ENCODE measurements around the gene GNG5.

GNG5 gene

DNA sequence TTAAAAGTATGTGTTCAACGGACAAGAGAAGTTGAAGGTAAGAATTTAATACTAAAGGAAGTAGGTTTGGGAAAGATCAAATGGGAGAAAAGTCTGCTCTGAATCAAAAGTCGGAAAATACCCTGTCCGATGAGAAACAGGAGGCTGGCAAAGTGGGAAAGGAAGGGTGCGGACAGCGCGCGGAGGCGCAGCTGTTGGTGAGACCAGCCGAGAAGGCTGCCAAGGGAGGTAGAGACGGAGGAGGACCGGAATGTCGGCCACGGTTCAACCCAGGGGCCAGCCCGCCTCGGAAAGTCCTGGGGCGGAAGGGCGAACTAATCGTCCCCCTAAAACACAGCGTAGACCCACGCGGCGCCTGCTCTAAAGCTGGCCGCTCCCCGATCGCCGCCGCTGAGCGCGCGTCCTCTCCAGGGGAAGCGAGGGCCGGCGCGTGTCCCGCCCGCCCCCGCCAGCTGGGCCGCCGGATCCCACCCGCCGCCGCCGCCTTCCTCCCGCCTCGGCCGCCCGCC lies 834 bp downstream of the GNG5 start:
- peaks cover 64% of the 10 kb centered on the region for H3K79me2 ChIP-seq (ENCODE audit: control insufficient read depth, low read length)
- peaks cover 33% of the 10 kb centered on the region for H3K4me1 ChIP-seq (ENCODE audit: control insufficient read depth, low read length)
- H3K9me2 ChIP-seq (replicated peaks; ENCODE audit: control insufficient read depth, low read length): no peaks in the 10 kb centered on the region
- H3K36me3 ChIP-seq (ENCODE audit: control insufficient read depth, low read length): peaks cover 44% of the 10 kb centered on the region
- H3K4me3 ChIP-seq (ENCODE audit: low read length): peak overlapping the region; percentile 94
- TF ChIP-seq EZH2phosphoT487 (IDR thresholded peaks at IDR 0.05; ENCODE audit: borderline replicate concordance, low read length): no peak
- TF ChIP-seq, protein P1, sequence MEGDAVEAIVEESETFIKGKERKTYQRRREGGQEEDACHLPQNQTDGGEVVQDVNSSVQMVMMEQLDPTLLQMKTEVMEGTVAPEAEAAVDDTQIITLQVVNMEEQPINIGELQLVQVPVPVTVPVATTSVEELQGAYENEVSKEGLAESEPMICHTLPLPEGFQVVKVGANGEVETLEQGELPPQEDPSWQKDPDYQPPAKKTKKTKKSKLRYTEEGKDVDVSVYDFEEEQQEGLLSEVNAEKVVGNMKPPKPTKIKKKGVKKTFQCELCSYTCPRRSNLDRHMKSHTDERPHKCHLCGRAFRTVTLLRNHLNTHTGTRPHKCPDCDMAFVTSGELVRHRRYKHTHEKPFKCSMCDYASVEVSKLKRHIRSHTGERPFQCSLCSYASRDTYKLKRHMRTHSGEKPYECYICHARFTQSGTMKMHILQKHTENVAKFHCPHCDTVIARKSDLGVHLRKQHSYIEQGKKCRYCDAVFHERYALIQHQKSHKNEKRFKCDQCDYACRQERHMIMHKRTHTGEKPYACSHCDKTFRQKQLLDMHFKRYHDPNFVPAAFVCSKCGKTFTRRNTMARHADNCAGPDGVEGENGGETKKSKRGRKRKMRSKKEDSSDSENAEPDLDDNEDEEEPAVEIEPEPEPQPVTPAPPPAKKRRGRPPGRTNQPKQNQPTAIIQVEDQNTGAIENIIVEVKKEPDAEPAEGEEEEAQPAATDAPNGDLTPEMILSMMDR (IDR thresholded peaks at IDR 0.05; ENCODE audit: low read depth, low read length, poor library complexity, severe bottlenecking): no peak
- H3K27me3 ChIP-seq (ENCODE audit: control insufficient read depth, low read length): no peaks in the 10 kb centered on the region
- H3K4me2 ChIP-seq (ENCODE audit: low read length): peak overlapping the region; percentile 89
- peaks cover 8% of the 10 kb centered on the region for H3K9me3 ChIP-seq (ENCODE audit: control insufficient read depth, insufficient read depth, low read length)
- H3F3A ChIP-seq (ENCODE audit: control insufficient read depth, insufficient read depth): peaks cover 29% of the 10 kb centered on the region
- H3K27ac ChIP-seq (ENCODE audit: low read depth, low read length): peak overlapping the region; percentile 87
- peaks cover 16% of the 10 kb centered on the region; the same call in 1 of the 2 replicates for H4K20me1 ChIP-seq (ENCODE audit: control insufficient read depth, insufficient read depth, low read depth, low read length)

DNA sequence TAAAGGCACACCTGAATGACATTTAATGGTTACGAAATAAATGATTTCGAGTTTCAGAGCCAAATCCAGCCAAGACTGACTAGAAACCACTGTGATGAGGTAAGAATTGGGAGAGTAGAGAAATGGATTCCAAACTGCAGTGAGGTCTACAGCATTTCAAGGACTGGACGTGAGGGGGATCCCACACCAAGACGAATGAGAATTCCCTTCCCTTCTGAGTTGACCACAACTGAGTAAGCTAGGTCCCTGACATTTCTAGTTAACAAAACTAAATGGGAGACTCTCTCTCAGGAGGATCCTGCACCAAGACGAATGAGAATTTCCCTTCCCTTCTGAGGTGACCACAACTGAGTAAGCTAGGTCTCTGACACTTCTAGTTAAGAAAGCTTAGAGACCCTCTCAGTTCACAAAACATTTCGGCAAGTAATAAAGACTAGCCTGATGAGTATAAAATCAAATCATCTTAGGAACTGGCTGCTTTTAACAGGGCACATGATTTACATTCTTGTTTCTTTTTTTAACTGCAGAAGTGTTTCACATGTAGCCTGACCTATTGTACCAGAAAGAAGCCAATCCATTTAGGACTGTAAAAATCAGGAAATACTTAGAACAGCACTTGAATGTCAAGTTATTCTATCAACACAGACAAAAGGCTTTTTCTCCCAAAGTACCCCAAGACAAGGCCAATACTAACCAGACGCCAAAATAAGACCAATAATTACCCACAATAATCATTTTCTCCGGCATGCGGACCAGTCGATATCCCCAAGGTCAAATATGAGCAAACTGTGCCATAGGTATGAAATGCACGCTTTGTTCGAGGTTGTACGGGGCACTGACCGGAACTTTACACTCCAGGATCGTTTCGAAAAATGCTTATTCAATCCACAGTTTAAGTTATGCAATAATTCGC lies 1.5 kb downstream of the GNG5 start:
- Histone ChIP-seq H3K4me1 (ENCODE audit: control insufficient read depth, low read length) (peaks cover 39% of the 10 kb centered on the region), H3K9me2 (replicated peaks; ENCODE audit: control insufficient read depth, low read length) (no peaks in the 10 kb centered on the region)

DNA sequence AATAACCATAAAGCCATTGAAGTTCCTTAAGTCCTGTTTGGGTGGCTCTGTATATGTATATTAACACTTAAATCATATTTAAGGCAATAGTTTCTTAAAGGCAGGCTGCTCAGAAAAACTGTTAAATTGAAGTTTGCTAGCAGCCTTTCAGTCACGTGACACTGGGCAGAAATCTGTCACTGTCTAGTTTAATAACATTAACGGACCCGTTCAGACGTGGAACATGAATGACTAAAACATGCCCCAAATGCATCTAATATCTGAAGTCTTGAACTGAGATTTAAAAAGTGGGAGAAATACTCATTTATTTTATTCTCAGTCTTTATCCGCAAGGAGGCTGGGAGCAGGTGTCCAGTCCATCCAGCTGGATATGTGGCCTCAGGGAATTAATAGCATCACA lies 3.5 kb downstream of the GNG5 start:
- Histone ChIP-seq H3K4me2 (ENCODE audit: low read length) (peak overlapping the region; percentile 89; the same call in 1 of the 2 replicates), H3K9me3 (ENCODE audit: control insufficient read depth, insufficient read depth, low read length) (no peaks in the 10 kb centered on the region), H3K36me3 (ENCODE audit: control insufficient read depth, low read length) (peaks cover 70% of the 10 kb centered on the region), H3F3A (ENCODE audit: control insufficient read depth, insufficient read depth) (peaks cover 29% of the 10 kb centered on the region), H3K27me3 (ENCODE audit: control insufficient read depth, low read length) (no peaks in the 10 kb centered on the region), H3K4me1 (ENCODE audit: control insufficient read depth, low read length) (peaks cover 40% of the 10 kb centered on the region), H3K9me2 (replicated peaks; ENCODE audit: control insufficient read depth, low read length) (no peaks in the 10 kb centered on the region), H3K4me3 (ENCODE audit: low read length) (no peak overlapping the region), H3K79me2 (ENCODE audit: control insufficient read depth, low read length) (peaks cover 76% of the 10 kb centered on the region), H4K20me1 (ENCODE audit: control insufficient read depth, insufficient read depth, low read depth, low read length) (peaks cover 16% of the 10 kb centered on the region; the same call in 1 of the 2 replicates), H3K27ac (ENCODE audit: low read depth, low read length) (no peak overlapping the region)
- TF ChIP-seq, protein P1 (IDR thresholded peaks at IDR 0.05; ENCODE audit: low read depth, low read length, poor library complexity, severe bottlenecking): no peak
- no peak for TF ChIP-seq EZH2phosphoT487 (IDR thresholded peaks at IDR 0.05; ENCODE audit: borderline replicate concordance, low read length)

More for the DNA sequence above, 1.5 kb downstream of the GNG5 start:
- peaks cover 16% of the 10 kb centered on the region; the same call in 1 of the 2 replicates for H4K20me1 ChIP-seq (ENCODE audit: control insufficient read depth, insufficient read depth, low read depth, low read length)
- H3K36me3 ChIP-seq (ENCODE audit: control insufficient read depth, low read length): peaks cover 51% of the 10 kb centered on the region
- no peak for TF ChIP-seq EZH2phosphoT487 (IDR thresholded peaks at IDR 0.05; ENCODE audit: borderline replicate concordance, low read length)
- TF ChIP-seq, protein P1 (IDR thresholded peaks at IDR 0.05; ENCODE audit: low read depth, low read length, poor library complexity, severe bottlenecking): no peak
- peak overlapping the region; percentile 94 for H3K4me3 ChIP-seq (ENCODE audit: low read length)
- peak overlapping the region; percentile 89 for H3K4me2 ChIP-seq (ENCODE audit: low read length)
- H3K79me2 ChIP-seq (ENCODE audit: control insufficient read depth, low read length): peaks cover 71% of the 10 kb centered on the region
- peak overlapping the region; percentile 87 for H3K27ac ChIP-seq (ENCODE audit: low read depth, low read length)
- no peaks in the 10 kb centered on the region for H3K27me3 ChIP-seq (ENCODE audit: control insufficient read depth, low read length)
- peaks cover 8% of the 10 kb centered on the region for H3K9me3 ChIP-seq (ENCODE audit: control insufficient read depth, insufficient read depth, low read length)
- H3F3A ChIP-seq (ENCODE audit: control insufficient read depth, insufficient read depth): peaks cover 29% of the 10 kb centered on the region

All from DOHH2 (cell line).